GM12873 (cell line): Measurements from ENCODE around the gene VAPB.

ENCODE experiments used
- CTCF ChIP-seq: IDR thresholded peaks from 2 replicates; pipeline ENCODE4 v1.5.1; 2012; ENCODE audit warnings: low read depth, mild to moderate bottlenecking, moderate library complexity, low read length, control low read depth; ENCODE audit not compliant: insufficient read depth; ENCODE audit errors: missing control alignments

Gene VAPB

GRCh38 chr20:58401162-58401561 lies 12.1 kb downstream of the VAPB start:
- no peak for TF ChIP-seq CTCF

GRCh38 chr20:58402305-58402704 lies 13.3 kb downstream of the VAPB start:
- TF ChIP-seq CTCF = no peak

GRCh38 chr20:58402827-58403226 lies 13.8 kb downstream of the VAPB start:
- no peak for TF ChIP-seq CTCF

GRCh38 chr20:58403272-58403671 lies 14.2 kb downstream of the VAPB start:
- TF ChIP-seq CTCF = no peak

GRCh38 chr20:58405504-58406291 lies 16.7 kb downstream of the VAPB start:
- no peak for TF ChIP-seq CTCF

GRCh38 chr20:58406422-58407001 lies 17.5 kb downstream of the VAPB start:
- TF ChIP-seq CTCF = no peak

GRCh38 chr20:58407201-58407873 lies 18.3 kb downstream of the VAPB start:
- no peak for TF ChIP-seq CTCF
